ENCODE data around the gene BHLHE23.

The BHLHE23 gene

GRCh38 chr20:63006540-63007359, at the start of gene BHLHE23:
Gene BHLHE23, minus strand, starts transcription at chr20:63006964. Its CDS starts 190 bp downstream, at chr20:63006774.
- DNase-seq = no peak

GRCh38 chr20:63055575-63056235, 48.9 kb upstream of the BHLHE23 start:
- DNase-seq = no peak

DNA sequence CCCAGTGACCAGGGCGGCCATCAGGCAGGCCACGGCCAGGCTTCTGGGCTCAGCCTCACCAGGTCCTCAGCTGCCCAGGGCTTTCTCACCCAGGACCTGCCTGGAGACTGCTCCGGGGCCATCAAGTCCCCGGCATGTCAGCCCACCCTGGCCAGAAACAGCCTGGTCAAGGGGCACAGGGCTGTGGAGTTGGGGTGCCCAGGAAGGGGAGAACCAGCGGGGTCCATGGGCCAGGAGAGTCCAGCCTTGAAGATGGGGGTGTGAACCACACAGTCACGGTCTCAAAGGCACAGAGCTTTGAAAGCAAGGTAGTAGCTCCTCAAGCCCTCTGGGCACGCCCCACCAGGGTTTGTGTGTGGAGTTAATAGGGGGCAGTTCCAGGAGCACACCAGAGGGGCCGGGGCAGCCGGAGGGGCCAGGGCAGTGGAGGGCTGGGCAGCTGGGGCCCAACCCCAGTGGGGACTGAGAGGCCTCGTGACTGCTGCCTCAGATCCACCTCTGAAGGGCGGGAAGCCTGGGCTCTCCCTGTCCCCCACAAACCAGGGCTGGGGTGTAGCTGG, 48.0 kb upstream of the BHLHE23 start:
- no peak for DNase-seq

DNA sequence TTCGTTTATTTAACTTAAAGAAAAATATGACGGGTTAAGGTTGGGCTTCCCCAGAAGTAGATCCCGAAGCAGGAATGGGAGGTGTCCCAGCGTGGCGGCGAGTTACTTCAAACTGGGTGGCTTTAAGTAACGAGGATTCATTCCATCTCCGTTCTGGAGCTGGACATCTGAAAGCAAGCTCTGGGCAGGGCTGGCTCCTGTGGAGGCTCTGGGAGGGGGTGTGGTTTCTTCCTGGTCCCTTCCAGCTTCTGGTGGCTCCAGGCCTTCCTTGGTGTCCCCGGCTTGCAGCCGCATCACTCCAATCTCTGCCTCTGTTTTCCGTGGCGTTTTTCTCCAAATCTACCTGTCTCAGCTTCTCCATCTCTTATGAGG, 47.3 kb upstream of the BHLHE23 start:
- DNase-seq = no peak

GRCh38 chr20:63053432-63054102, 46.8 kb upstream of the BHLHE23 start:
- no peak for DNase-seq

GRCh38 chr20:63052571-63053431, 46.0 kb upstream of the BHLHE23 start:
- DNase-seq = no peak

GRCh38 chr20:63051911-63052310, 45.1 kb upstream of the BHLHE23 start:
- no peak for DNase-seq

DNA sequence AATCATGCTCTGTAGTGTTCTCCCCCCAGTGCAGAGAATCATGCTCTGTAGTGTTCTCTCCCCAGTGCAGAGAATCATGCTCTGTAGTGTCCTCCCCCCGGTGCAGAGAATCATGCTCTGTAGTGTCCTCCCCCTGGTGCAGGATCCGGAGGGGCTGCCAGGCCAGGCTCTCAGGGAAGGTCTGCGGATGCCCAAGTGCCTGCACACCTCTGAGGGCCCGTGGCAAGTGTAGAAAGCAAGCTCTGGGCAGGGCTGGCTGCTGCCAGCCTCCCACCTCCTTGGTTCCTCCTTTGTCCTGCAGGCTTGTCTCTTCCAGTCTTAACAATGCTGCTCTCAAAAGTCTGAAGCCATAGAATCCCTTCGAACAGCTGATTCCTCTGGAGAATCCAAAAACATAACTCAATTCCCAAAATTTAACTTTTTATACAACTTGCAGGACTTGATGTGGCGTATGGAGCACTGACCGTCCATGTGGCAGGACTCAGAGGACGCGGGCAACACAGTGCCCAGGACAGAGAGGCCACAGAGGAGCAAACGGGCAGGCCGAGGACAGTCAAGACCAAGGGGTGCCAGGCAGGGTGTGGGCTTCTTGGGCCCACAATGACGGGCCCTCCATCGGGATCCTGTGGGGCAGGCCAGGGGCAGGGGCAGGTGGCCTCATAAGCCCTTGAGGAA, 44.6 kb upstream of the BHLHE23 start:
- DNase-seq = no peak

DNA sequence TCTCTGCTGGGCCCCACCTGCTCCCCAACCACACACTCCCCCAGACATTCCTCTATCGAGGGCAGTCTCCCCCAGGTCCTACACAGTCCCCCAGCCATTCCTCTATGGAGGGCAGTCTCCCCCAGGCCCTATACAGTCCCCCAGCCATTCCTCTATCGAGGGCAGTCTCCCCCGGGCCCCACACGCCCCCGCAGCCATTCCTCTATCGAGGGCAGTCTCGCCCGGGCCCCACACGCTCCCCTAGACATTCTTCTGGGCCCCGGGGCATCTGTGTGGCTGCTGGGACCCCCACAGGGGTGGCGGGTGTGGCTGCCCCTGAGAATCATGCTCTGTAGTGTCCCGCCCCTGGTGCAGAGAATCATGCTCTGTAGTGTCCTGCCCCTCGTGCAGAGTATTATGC, 43.6 kb upstream of the BHLHE23 start:
- no peak for DNase-seq

GRCh38 chr20:63049561-63050221, 42.9 kb upstream of the BHLHE23 start:
- no peak for DNase-seq

DNA sequence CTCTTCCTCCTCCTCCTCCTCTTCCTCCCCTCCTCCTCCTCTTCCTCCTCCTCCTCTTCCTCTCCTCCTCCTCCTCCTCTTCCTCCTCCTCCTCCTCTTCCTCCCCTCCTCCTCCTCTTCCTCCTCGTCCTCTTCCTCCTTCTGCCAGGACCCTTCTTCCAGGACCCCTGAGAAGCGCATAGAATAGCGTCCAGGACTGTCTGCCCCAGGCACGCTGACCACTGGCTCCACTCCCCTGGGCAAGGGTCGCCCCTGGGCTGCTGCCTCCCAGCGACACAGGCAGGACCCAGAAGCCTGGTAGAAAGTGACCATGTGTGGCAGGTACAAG, 42.4 kb upstream of the BHLHE23 start:
- no peak for DNase-seq

- no peak for DNase-seq
Measured at GRCh38 chr20:63048516-63049190, 41.9 kb upstream of the BHLHE23 start.

DNA sequence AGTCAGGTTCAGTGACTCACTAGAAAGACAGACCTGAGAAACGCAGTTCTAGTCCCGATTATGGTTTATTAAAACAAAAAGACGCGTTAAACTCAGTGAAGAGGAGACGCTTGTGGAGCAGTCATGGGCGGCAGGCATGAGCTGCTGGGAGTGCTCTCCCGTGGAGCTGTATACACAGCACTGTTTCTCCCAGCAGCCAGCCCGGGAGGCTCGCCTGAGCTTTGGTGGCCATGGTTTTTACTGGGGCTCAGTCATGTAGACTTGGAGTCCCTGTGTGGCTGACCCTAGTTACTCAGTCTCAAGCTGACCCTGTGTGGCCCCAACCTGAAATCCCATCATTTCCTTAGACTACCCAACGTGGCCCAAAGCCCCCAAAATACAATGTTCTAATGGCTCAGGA, 41.2 kb upstream of the BHLHE23 start:
- no peak for DNase-seq

DNA sequence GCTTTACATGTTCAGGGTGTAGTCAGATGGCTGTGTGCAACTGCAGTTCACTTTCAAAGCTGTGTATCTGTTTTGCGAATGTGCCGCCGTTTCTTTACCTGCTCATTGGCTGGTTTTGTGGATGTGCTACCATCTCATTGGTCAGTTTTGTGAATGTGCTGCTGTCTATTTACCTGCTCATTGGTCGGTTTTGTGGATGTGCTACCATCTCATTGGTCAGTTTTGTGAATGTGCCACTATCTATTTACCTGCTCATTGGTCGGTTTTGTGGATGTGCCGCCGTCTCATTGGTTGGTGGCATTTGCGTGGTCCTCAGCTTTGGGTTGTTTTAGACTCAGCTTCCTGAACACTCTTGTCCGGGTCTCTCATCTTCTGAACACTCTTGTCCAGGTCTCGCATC, 40.5 kb upstream of the BHLHE23 start:
- no peak for DNase-seq

GRCh38 chr20:63046841-63047240, 40.1 kb upstream of the BHLHE23 start:
- DNase-seq = no peak

GRCh38 chr20:63045991-63046390, 39.2 kb upstream of the BHLHE23 start:
- DNase-seq = no peak

DNA sequence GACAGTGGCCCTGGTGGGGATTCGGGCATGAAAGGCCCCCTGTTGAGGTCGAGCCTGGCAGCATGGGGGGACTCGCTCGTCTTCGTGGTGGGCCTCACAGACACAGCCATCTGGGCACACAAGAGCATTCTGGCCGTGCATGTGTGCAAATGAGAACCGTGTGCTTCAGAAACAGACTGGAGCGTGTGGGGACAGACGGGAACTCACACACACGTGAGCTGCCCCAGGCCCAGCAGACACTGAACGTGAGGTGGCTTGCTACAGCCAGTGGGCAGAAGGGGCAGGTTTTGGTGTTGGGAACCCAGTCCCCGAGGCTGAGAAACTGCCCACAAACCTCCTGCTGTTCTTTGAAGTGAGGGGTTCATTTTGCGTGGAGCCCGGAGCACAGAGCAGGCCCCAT, 38.6 kb upstream of the BHLHE23 start:
- DNase-seq = no peak

GRCh38 chr20:63044605-63045004, 37.8 kb upstream of the BHLHE23 start:
- no peak for DNase-seq

DNA sequence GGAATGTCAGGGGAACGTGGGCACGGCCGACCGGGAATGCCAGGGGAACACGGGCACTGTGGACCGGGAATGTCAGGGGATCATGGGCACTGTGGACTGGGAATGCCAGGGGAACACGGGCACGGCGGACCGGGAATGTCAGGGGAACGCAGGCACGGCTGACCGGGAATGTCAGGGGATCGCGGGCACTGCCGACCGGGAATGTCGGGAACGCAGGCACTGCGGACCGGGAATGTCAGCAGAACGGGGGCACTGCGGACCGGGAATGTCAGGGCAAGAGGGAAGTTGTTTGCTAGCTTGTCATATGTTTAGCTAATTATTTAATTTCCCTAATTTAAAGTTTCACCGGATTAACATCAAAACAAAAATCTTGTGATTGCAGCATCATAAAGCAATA, 37.4 kb upstream of the BHLHE23 start:
- no peak for DNase-seq

DNA sequence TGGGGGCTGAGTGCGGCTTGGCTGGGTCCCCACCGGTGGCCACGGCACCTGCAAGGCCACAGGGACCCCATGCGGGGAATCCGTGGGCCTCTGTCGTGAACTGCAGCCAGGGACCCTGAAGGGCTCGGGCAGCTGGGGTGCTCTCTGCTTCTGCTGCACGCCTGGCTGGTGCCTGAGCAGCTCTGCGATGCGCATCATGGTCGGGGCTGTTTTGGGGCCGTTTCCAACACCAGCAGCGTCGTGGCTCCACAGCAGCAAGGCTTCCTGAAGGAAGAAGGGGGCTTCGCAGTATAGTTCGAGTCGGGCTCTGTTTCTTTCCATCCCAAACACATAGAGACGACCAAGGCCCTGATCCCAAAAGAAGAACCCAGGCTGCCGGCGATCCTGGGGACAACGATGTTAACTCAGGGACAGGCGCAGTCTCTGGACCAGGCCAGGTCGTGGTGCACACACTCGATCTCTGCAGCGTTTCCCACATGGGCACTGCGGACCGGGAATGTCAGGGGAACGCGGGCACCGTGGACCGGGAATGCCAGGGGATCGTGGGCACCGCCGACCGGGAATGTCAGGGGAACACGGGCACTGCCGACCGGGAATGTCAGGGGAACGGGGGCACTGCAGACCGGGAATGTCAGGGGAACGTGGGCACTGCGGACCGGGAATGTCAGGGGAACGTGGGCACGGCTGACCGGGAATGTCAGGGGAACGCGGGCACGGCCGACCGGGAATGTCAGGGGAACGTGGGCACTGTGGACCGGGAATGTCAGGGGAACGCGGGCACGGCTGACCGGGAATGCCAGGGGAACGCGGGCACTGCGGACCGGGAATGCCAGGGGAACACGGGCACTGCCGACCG, 36.8 kb upstream of the BHLHE23 start:
- DNase-seq = no peak
